MCF 10A (cell line): Measurements from ENCODE around the gene TTLL9. TPM values are rescaled to one million over a fixed set of nuclear protein-coding genes. Genes with fewer than 3 reads are reported as not detected.
A peak's percentile ranks its signal among the peaks of the same experiment; 100 is the strongest.

ENCODE experiments used
- BruUV-seq: library from RNA; stranded (reverse); fragments of 400-500 nt; replicated peaks from 2 replicates; lab custom pipeline; 2021; lab: Mats Ljungman, UMichigan
- CTCF ChIA-PET: fragments of 300-600 bp; sonication (Branson Sonifier 250); formaldehyde crosslinking; extraction: SDS; loops from one replicate; lab custom pipeline; 2021; ENCODE audit warnings: antibody characterized with exemption, inconsistent platforms; lab: Yijun Ruan, JAX
- POLR2A ChIA-PET: fragments of 300-600, 350-650 bp; sonication (Branson Sonifier 250); formaldehyde crosslinking; extraction: SDS; loops from one replicate; lab custom pipeline; 2020; ENCODE audit warnings: antibody characterized with exemption, inconsistent platforms; lab: Yijun Ruan, JAX
- DNase-seq: peaks from one replicate; pipeline ENCODE4 v3.0.0-alpha.2; 2018; ENCODE audit not compliant: unreplicated experiment
- H3K27ac Mint-ChIP-seq: one replicate; pipeline ENCODE4 v1.8.0; 2022; ENCODE audit warnings: mild to moderate bottlenecking, low read depth, mixed read lengths; ENCODE audit not compliant: unreplicated experiment
- H3K27me3 Mint-ChIP-seq: one replicate; pipeline ENCODE4 v1.8.0; 2022; ENCODE audit warnings: mixed read lengths; ENCODE audit not compliant: insufficient read depth, unreplicated experiment
- H3K36me3 Mint-ChIP-seq: one replicate; pipeline ENCODE4 v1.8.0; 2022; ENCODE audit warnings: mild to moderate bottlenecking, moderate library complexity, mixed read lengths; ENCODE audit not compliant: insufficient read depth, unreplicated experiment
- H3K4me1 Mint-ChIP-seq: one replicate; pipeline ENCODE4 v1.8.0; 2022; ENCODE audit warnings: mixed read lengths; ENCODE audit not compliant: insufficient read depth, unreplicated experiment
- H3K4me3 Mint-ChIP-seq: one replicate; pipeline ENCODE4 v1.8.0; 2022; ENCODE audit warnings: mild to moderate bottlenecking, moderate library complexity, mixed read lengths; ENCODE audit not compliant: unreplicated experiment
- H3K9me3 Mint-ChIP-seq: one replicate; pipeline ENCODE4 v1.8.0; 2022; ENCODE audit warnings: mixed read lengths; ENCODE audit not compliant: unreplicated experiment
- intact Hi-C: fragments of 100-400 bp; cut with micrococcal nuclease; formaldehyde crosslinking; loops from 2 replicates; pipeline ENCODE4 v1.14.1; 2022
- total RNA-seq: library from RNA; stranded (reverse); gene quantifications from 2 replicates; pipeline ENCODE4 v1.2.3, GENCODE V29; 2022
- TF ChIP-seq, protein P1 (sequence below): fragments of 200-600 bp; IDR thresholded peaks from one replicate; pipeline ENCODE4 v1.8.0; 2022; ENCODE audit warnings: antibody characterized with exemption, mild to moderate bottlenecking; ENCODE audit not compliant: unreplicated experiment

Gene TTLL9
- total RNA-seq, 1 experiment from 2014 or later: 0.19 TPM

DNA sequence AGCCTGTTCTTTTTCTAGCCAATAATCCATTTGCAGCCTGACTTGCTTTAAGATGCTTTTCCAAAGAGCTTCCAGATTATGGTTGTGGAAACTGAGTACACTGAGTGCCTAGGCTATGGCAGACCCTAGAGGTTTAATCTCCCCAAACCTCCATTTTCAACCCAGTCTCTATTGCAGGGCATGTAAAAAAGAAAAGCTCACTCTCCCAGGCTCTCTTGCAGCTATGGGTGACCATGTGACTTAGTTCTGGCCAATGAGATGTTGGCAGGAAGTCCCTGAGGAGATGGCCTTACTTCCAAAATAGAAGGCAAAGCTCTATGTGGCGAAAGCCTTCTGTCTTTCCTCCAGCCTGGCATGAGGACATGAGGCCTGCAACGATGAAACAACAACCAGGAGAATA, 77.6 kb downstream of the TTLL9 start:
- no TSS peak for BruUV-seq
- no peak overlapping the region for H3K27ac Mint-ChIP-seq
- no peaks in the 10 kb centered on the region for H3K9me3 Mint-ChIP-seq
- ChIA-PET POLR2A (no interaction called here), CTCF (interaction anchor here (0.5 to 3.0 kb wide), 7 partner anchors 16 to 158 kb away, joined by 3 to 32 read pairs (median 4); no protein-coding TSS in a partner anchor)
- intact Hi-C loops: no loop called here
- TF ChIP-seq, protein P1, sequence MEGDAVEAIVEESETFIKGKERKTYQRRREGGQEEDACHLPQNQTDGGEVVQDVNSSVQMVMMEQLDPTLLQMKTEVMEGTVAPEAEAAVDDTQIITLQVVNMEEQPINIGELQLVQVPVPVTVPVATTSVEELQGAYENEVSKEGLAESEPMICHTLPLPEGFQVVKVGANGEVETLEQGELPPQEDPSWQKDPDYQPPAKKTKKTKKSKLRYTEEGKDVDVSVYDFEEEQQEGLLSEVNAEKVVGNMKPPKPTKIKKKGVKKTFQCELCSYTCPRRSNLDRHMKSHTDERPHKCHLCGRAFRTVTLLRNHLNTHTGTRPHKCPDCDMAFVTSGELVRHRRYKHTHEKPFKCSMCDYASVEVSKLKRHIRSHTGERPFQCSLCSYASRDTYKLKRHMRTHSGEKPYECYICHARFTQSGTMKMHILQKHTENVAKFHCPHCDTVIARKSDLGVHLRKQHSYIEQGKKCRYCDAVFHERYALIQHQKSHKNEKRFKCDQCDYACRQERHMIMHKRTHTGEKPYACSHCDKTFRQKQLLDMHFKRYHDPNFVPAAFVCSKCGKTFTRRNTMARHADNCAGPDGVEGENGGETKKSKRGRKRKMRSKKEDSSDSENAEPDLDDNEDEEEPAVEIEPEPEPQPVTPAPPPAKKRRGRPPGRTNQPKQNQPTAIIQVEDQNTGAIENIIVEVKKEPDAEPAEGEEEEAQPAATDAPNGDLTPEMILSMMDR: no peak
- peaks cover 13% of the 10 kb centered on the region for H3K4me1 Mint-ChIP-seq
- H3K27me3 Mint-ChIP-seq: no peaks in the 10 kb centered on the region
- peaks cover 45% of the 10 kb centered on the region for H3K36me3 Mint-ChIP-seq
- no peak overlapping the region for H3K4me3 Mint-ChIP-seq
- no peak for DNase-seq

DNA sequence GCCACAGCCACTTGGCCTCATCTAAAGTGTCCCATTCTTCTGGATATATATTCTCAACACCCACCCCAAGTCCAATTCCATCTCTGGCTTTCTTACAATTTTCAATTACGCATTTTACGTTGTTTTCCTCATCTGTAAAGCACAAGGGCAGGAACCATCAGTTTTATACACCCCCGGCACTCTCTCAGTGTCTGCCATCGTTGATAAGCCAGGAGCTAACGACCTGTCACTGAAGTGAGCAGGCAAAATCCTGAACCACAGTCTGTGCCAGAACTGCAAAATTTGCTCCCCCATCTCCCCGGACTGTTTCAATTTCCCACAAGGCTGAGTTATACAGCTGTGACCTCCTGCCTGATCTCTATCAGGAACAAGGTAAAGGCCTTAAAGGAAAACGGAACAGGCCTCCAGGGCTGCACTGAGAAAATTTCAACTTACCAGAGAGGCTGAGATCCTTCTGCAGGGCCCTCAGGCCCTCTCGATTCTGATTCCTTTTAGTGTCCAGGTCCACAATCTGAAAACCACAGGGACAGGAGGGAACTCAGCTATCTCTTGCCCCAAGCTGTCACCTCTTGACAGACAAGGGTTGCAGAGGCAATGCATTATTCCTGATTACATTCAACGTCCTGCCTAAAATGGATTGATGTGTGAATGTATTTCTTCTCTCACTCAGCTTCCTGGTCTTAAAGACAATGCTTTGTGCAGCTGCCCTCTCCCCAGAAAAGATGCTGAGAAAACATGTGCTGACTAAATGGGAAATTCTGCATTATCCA, 79.6 kb downstream of the TTLL9 start:
- TF ChIP-seq, protein P1: no peak
- BruUV-seq: no TSS peak
- intact Hi-C loops: loop anchor here (5.0 kb wide), 1 partner anchor 82 kb away; no protein-coding TSS in a partner anchor
- Mint-ChIP-seq H3K4me1 (peaks cover 13% of the 10 kb centered on the region), H3K9me3 (no peaks in the 10 kb centered on the region), H3K36me3 (peaks cover 45% of the 10 kb centered on the region), H3K27me3 (peaks cover 12% of the 10 kb centered on the region), H3K27ac (no peak overlapping the region), H3K4me3 (peak overlapping the region; percentile 81)
- DNase-seq: no peak
- CTCF ChIA-PET: interaction anchor here (0.6 to 8.4 kb wide), 15 partner anchors 8 to 763 kb away, joined by 3 to 200 read pairs (median 12); partner anchors contain the start of gene XKR7
- POLR2A ChIA-PET: interaction anchor here (0.6 to 3.2 kb wide), 5 partner anchors 17 to 97 kb away, joined by 3 to 17 read pairs (median 4); no protein-coding TSS in a partner anchor

DNA sequence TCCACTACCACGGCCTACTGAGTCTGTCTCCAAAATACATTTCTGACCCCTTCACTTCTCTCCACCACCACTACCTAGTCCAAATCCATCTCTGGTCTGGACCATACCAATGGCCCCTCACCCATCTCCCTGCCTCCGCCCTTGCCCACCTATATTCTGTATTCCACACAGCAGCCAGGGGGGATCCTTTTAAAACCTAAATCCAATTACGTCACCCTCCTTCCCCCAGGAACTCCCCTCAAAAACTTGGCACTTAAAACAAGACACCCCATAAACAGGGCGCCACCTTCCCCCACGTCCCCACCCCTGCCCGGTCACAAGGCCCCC, 80.7 kb downstream of the TTLL9 start:
- intact Hi-C loops: loop anchor here (5.0 kb wide), 1 partner anchor 81 kb away; no protein-coding TSS in a partner anchor
- no peak for DNase-seq
- peak overlapping the region; percentile 91 for H3K27ac Mint-ChIP-seq
- H3K9me3 Mint-ChIP-seq: no peaks in the 10 kb centered on the region
- peaks cover 13% of the 10 kb centered on the region for H3K4me1 Mint-ChIP-seq
- no TSS peak for BruUV-seq
- TF ChIP-seq, protein P1: no peak
- H3K36me3 Mint-ChIP-seq: peaks cover 39% of the 10 kb centered on the region
- CTCF ChIA-PET: interaction anchor here (0.5 to 8.4 kb wide), 33 partner anchors 7 to 369 kb away, joined by 3 to 200 read pairs (median 8); partner anchors contain the start of gene XKR7
- POLR2A ChIA-PET: interaction anchor here (0.9 to 3.2 kb wide), 7 partner anchors 9 to 556 kb away, joined by 3 to 17 read pairs (median 5); no protein-coding TSS in a partner anchor
- H3K4me3 Mint-ChIP-seq: peak overlapping the region; percentile 81
- H3K27me3 Mint-ChIP-seq: peaks cover 23% of the 10 kb centered on the region
